HepG2 (cell line): Measurements from ENCODE around the gene ZNF606. TPM values are rescaled to one million over a fixed set of nuclear protein-coding genes. Genes with fewer than 3 reads are reported as not detected.

Experiments used
- AHR ChIP-seq: IDR thresholded peaks from 2 replicates; pipeline ENCODE4 v1.6.1; 2018; ENCODE audit warnings: missing genetic modification reagents, missing compliant biosample characterization
- CEBPB ChIP-seq: IDR thresholded peaks from 2 replicates; pipeline ENCODE4 v1.6.1; 2011; ENCODE audit warnings: low read depth, low read length, improper control_type of control experiment, borderline replicate concordance
- HDAC2 ChIP-seq: sonication (generic); formaldehyde crosslinking; IDR thresholded peaks from 2 replicates; pipeline ENCODE4 v1.4.0; 2020; ENCODE audit warnings: missing genetic modification reagents
- MYC ChIP-seq: sonication (generic); formaldehyde crosslinking; IDR thresholded peaks from 2 replicates; pipeline ENCODE4 v1.9.0; 2021; ENCODE audit warnings: missing genetic modification reagents, borderline replicate concordance
- NONO ChIP-seq, 2 experiments: fragments of 450-650 bp in 1 of 2; sonication (generic) in 1 of 2; formaldehyde crosslinking in 1 of 2; IDR thresholded peaks in 1 of 2; conservative IDR thresholded peaks in 1 of 2; 2 replicates each; pipeline versions ENCODE4 v1.6.1 to v1.8.0; 2017 to 2022; ENCODE audit warnings: mild to moderate bottlenecking in 1 of 2, missing genetic modification reagents in 1 of 2, moderate library complexity in 1 of 2
- NR2F6 ChIP-seq, 2 experiments: IDR thresholded peaks; 2 replicates each; pipeline ENCODE4 v1.6.1; 2016; ENCODE audit warnings: antibody characterized with exemption in 1 of 2, mild to moderate bottlenecking in 1 of 2
- ZNF451 ChIP-seq: sonication (generic); formaldehyde crosslinking; IDR thresholded peaks from 2 replicates; pipeline ENCODE4 v1.5.0; 2020; ENCODE audit warnings: mild to moderate bottlenecking, missing genetic modification reagents
- ZNF792 ChIP-seq: IDR thresholded peaks from 2 replicates; pipeline ENCODE4 v1.6.1; 2016
- polyA plus RNA-seq, 8 experiments: library from polyadenylated mRNA; depleted of rRNA in 3 of 8; stranded (reverse) in 7 of 8; unstranded in 1 of 8; fragments of >200 nt; fragmentation: Illumina TruSeq in 4 of 8; extraction: Trizol in 4 of 8; gene quantifications; 2 replicates each; pipeline versions ENCODE4 v1.2.1 to v1.2.3, GENCODE V29; 2011 to 2016; ENCODE audit warnings: low read depth in 4 of 8, missing spikeins in 1 of 8, mixed read lengths in 1 of 8; ENCODE audit not compliant: insufficient read depth in 1 of 8
- total RNA-seq, 5 experiments: library from RNA; depleted of rRNA; stranded (reverse); fragments of >200 nt; fragmentation: Illumina TruSeq; extraction: Trizol; gene quantifications; 2 replicates each; pipeline ENCODE4 v1.2.3, GENCODE V29; 2016; ENCODE audit warnings: low read depth in 1 of 5
- TF ChIP-seq, protein P1 (sequence below): sonication (generic); formaldehyde crosslinking; IDR thresholded peaks from 2 replicates; pipeline ENCODE4 v1.4.0; 2020; ENCODE audit warnings: mild to moderate bottlenecking, missing genetic modification reagents, borderline replicate concordance
- TF ChIP-seq, protein P2 (sequence below): sonication (generic); IDR thresholded peaks from 2 replicates; pipeline ENCODE4 v1.6.1; 2016; ENCODE audit warnings: low read depth, borderline replicate concordance
- TF ChIP-seq, protein P3 (sequence below): sonication (generic); formaldehyde crosslinking; IDR thresholded peaks from 2 replicates; pipeline ENCODE4 v1.5.1; 2020; ENCODE audit warnings: missing genetic modification reagents, mild to moderate bottlenecking, borderline replicate concordance
- TF ChIP-seq, protein P4 (sequence below): sonication (generic); formaldehyde crosslinking; IDR thresholded peaks from 2 replicates; pipeline ENCODE4 v1.4.0; 2020; ENCODE audit warnings: missing genetic modification reagents, borderline replicate concordance
- TF ChIP-seq, protein P5 (sequence below): IDR thresholded peaks from 2 replicates; pipeline ENCODE4 v1.6.1; 2016; ENCODE audit warnings: mild to moderate bottlenecking
- TF ChIP-seq, protein P6 (sequence below): sonication (generic); formaldehyde crosslinking; conservative IDR thresholded peaks from 2 replicates; pipeline ENCODE4 v1.4.0; 2020; ENCODE audit warnings: missing genetic modification reagents
- TF ChIP-seq, protein P7 (sequence below): IDR thresholded peaks from 2 replicates; pipeline ENCODE4 v1.6.1; 2018; ENCODE audit warnings: missing genetic modification reagents

The ZNF606 gene
- total and polyA plus RNA-seq, 2 of the 13 experiments (the other 11 are each of a cell fraction or from before 2014, with no cell fraction given): 4.2 to 14.8 TPM

DNA sequence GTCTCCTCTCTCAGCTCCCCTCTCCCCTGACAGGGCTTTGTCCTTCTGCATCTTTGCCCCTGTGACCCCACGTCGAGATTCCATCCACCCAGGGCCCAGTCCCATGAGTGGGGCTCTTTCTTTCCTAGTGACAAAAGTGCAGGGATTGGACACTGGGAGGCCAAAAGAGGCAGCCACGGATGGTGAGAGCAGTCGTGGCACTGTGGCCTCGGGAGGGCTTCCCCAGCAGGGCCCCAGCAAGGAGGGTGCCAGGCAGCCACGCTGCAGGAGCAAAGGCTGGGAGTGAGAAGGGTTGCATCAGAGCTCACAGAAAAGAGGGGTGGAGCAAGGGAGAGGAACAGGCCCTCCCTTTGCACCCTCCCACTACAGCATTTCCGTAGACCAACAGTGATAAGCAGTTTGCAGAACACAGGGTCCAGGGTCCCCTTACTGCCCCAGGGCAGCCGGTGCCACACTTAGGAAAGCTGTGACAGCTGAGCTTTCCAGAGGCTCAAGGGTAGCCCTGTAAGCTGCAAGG lies 36.1 kb upstream of the ZNF606 start (continued):
- TF ChIP-seq, protein P1, sequence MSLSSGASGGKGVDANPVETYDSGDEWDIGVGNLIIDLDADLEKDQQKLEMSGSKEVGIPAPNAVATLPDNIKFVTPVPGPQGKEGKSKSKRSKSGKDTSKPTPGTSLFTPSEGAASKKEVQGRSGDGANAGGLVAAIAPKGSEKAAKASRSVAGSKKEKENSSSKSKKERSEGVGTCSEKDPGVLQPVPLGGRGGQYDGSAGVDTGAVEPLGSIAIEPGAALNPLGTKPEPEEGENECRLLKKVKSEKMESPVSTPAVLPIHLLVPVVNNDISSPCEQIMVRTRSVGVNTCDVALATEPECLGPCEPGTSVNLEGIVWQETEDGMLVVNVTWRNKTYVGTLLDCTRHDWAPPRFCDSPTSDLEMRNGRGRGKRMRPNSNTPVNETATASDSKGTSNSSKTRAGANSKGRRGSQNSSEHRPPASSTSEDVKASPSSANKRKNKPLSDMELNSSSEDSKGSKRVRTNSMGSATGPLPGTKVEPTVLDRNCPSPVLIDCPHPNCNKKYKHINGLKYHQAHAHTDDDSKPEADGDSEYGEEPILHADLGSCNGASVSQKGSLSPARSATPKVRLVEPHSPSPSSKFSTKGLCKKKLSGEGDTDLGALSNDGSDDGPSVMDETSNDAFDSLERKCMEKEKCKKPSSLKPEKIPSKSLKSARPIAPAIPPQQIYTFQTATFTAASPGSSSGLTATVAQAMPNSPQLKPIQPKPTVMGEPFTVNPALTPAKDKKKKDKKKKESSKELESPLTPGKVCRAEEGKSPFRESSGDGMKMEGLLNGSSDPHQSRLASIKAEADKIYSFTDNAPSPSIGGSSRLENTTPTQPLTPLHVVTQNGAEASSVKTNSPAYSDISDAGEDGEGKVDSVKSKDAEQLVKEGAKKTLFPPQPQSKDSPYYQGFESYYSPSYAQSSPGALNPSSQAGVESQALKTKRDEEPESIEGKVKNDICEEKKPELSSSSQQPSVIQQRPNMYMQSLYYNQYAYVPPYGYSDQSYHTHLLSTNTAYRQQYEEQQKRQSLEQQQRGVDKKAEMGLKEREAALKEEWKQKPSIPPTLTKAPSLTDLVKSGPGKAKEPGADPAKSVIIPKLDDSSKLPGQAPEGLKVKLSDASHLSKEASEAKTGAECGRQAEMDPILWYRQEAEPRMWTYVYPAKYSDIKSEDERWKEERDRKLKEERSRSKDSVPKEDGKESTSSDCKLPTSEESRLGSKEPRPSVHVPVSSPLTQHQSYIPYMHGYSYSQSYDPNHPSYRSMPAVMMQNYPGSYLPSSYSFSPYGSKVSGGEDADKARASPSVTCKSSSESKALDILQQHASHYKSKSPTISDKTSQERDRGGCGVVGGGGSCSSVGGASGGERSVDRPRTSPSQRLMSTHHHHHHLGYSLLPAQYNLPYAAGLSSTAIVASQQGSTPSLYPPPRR (CRISPR knock-in tag): peak; percentile 25; the same call in 1 of the 2 replicates
- TF ChIP-seq AHR (CRISPR knock-in tag) (no peak), CEBPB (peak; percentile 64; the same call in 1 of the 2 replicates), ZNF451 (CRISPR knock-in tag) (no peak), NR2F6 (IDR thresholded peaks at IDR 0.05) (no peak), NR2F6 (CRISPR knock-in tag; IDR thresholded peaks at IDR 0.05) (no peak), NONO (IDR thresholded peaks at IDR 0.05) (no peak), NONO (CRISPR knock-in tag; conservative IDR thresholded peaks at IDR 0.05) (peak; percentile 62; the same call in 1 of the 2 replicates), MYC (peak; percentile 58; the same call in 1 of the 2 replicates), HDAC2 (CRISPR knock-in tag) (0 out of 2 replicates have a peak, but pooled peaks have one; percentile 13), ZNF792 (CRISPR knock-in tag) (peak; percentile 21; the same call in 1 of the 2 replicates)
- TF ChIP-seq, protein P2, sequence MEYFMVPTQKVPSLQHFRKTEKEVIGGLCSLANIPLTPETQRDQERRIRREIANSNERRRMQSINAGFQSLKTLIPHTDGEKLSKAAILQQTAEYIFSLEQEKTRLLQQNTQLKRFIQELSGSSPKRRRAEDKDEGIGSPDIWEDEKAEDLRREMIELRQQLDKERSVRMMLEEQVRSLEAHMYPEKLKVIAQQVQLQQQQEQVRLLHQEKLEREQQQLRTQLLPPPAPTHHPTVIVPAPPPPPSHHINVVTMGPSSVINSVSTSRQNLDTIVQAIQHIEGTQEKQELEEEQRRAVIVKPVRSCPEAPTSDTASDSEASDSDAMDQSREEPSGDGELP: peak; percentile 44; the same call in 1 of the 2 replicates
- TF ChIP-seq, protein P3, sequence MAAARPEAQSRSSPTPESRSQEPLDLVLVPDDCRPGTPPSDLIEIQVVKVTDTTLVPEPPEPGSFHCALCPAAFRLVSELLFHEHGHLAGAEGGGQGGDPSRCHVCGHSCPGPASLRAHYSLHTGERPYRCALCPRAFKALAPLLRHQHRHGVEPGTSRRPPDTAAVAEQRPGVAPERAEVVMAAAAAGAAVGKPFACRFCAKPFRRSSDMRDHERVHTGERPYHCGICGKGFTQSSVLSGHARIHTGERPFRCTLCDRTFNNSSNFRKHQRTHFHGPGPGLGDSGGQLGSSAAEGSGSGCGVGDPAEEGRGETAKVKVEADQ: no peak
- TF ChIP-seq, protein P4, sequence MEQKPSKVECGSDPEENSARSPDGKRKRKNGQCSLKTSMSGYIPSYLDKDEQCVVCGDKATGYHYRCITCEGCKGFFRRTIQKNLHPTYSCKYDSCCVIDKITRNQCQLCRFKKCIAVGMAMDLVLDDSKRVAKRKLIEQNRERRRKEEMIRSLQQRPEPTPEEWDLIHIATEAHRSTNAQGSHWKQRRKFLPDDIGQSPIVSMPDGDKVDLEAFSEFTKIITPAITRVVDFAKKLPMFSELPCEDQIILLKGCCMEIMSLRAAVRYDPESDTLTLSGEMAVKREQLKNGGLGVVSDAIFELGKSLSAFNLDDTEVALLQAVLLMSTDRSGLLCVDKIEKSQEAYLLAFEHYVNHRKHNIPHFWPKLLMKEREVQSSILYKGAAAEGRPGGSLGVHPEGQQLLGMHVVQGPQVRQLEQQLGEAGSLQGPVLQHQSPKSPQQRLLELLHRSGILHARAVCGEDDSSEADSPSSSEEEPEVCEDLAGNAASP (CRISPR knock-in tag): no peak
- TF ChIP-seq, protein P5, sequence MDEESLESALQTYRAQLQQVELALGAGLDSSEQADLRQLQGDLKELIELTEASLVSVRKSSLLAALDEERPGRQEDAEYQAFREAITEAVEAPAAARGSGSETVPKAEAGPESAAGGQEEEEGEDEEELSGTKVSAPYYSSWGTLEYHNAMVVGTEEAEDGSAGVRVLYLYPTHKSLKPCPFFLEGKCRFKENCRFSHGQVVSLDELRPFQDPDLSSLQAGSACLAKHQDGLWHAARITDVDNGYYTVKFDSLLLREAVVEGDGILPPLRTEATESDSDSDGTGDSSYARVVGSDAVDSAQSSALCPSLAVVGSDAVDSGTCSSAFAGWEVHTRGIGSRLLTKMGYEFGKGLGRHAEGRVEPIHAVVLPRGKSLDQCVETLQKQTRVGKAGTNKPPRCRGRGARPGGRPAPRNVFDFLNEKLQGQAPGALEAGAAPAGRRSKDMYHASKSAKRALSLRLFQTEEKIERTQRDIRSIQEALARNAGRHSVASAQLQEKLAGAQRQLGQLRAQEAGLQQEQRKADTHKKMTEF: peak; percentile 23; the same call in 1 of the 2 replicates
- TF ChIP-seq, protein P6, sequence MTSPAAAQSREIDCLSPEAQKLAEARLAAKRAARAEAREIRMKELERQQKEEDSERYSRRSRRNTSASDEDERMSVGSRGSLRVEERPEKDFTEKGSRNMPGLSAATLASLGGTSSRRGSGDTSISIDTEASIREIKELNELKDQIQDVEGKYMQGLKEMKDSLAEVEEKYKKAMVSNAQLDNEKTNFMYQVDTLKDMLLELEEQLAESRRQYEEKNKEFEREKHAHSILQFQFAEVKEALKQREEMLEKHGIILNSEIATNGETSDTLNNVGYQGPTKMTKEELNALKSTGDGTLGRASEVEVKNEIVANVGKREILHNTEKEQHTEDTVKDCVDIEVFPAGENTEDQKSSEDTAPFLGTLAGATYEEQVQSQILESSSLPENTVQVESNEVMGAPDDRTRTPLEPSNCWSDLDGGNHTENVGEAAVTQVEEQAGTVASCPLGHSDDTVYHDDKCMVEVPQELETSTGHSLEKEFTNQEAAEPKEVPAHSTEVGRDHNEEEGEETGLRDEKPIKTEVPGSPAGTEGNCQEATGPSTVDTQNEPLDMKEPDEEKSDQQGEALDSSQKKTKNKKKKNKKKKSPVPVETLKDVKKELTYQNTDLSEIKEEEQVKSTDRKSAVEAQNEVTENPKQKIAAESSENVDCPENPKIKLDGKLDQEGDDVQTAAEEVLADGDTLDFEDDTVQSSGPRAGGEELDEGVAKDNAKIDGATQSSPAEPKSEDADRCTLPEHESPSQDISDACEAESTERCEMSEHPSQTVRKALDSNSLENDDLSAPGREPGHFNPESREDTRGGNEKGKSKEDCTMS (CRISPR knock-in tag): no peak
- TF ChIP-seq, protein P7, sequence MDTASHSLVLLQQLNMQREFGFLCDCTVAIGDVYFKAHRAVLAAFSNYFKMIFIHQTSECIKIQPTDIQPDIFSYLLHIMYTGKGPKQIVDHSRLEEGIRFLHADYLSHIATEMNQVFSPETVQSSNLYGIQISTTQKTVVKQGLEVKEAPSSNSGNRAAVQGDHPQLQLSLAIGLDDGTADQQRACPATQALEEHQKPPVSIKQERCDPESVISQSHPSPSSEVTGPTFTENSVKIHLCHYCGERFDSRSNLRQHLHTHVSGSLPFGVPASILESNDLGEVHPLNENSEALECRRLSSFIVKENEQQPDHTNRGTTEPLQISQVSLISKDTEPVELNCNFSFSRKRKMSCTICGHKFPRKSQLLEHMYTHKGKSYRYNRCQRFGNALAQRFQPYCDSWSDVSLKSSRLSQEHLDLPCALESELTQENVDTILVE (CRISPR knock-in tag): 0 out of 2 replicates have a peak, but pooled peaks have one; percentile 20
